Spleen (tissue), 11 donors: Measurements from ENCODE around the gene CCDC15. TPM values are rescaled to one million over a fixed set of nuclear protein-coding genes. Genes with fewer than 3 reads are reported as not detected.

Source experiments
- DNase-seq: peaks from one replicate; pipeline ENCODE4 v3.0.0-alpha.2; 2020
- H3K27ac ChIP-seq, 8 donors: fragments of 200-600 bp; sonication (generic) in 7 of 8; 1 replicate in 4 of 8; 2 replicates in 4 of 8; pipeline versions ENCODE4 v1.5.0 to v1.8.0; 2016 to 2021; ENCODE audit warnings: inconsistent platforms in 4 of 8, mild to moderate bottlenecking in 4 of 8, moderate library complexity in 1 of 8
- H3K27me3 ChIP-seq, 7 donors: fragments of 200-600 bp; sonication (generic) in 6 of 7; replicated peaks in 1 of 7; 1 replicate in 4 of 7; 2 replicates in 3 of 7; pipeline versions ENCODE4 v1.5.0 to v1.8.0; 2016 to 2021; ENCODE audit warnings: inconsistent platforms in 3 of 7, mild to moderate bottlenecking in 1 of 7
- H3K36me3 ChIP-seq, 6 donors: fragments of 200-600 bp; sonication (generic) in 5 of 6; 1 replicate in 4 of 6; 2 replicates in 2 of 6; pipeline versions ENCODE4 v1.5.0 to v1.8.0; 2016 to 2021; ENCODE audit warnings: inconsistent platforms in 2 of 6
- H3K4me1 ChIP-seq, 6 donors: fragments of 200-600 bp; sonication (generic) in 5 of 6; 1 replicate in 3 of 6; 2 replicates in 3 of 6; pipeline versions ENCODE4 v1.5.0 to v1.8.0; 2016 to 2021; ENCODE audit warnings: inconsistent platforms in 3 of 6
- H3K4me3 ChIP-seq, 8 donors: fragments of 200-600 bp; sonication (generic) in 7 of 8; 1 replicate in 4 of 8; 2 replicates in 4 of 8; pipeline versions ENCODE4 v1.5.0 to v1.8.0; 2016 to 2021; ENCODE audit warnings: inconsistent platforms in 4 of 8, mild to moderate bottlenecking in 4 of 8, moderate library complexity in 2 of 8
- H3K9me3 ChIP-seq, 8 donors: fragments of 200-600 bp; sonication (generic) in 7 of 8; 1 replicate in 4 of 8; 2 replicates in 4 of 8; pipeline versions ENCODE4 v1.5.0 to v1.8.0; 2016 to 2021; ENCODE audit warnings: inconsistent platforms in 4 of 8
- POLR2A ChIP-seq, 3 donors: fragments of 450-650 bp; IDR thresholded peaks; one replicate each; pipeline ENCODE4 v1.5.1; 2017; ENCODE audit warnings: antibody characterized with exemption in 3 of 3, mild to moderate bottlenecking in 1 of 3
- POLR2AphosphoS5 ChIP-seq, 3 donors: sonication (generic); formaldehyde crosslinking; IDR thresholded peaks; one replicate each; pipeline ENCODE4 v1.5.1; 2017; ENCODE audit warnings: antibody characterized with exemption in 3 of 3
- WGBS, 5 donors: extraction: QIAGEN DNeasy Blood & Tissue Kit in 3 of 5; methylation state at CpG; one replicate each; pipeline versions ENCODE4 v1.1.5 to v1.1.7; 2013 to 2018; 5-methylcytosine and 5-hydroxymethylcytosine counted together
- intact Hi-C: fragments of 100-400 bp; cut with DNase I; formaldehyde crosslinking; loops from one replicate; pipeline ENCODE4 v1.15.0; 2023; ENCODE audit warnings: low total_unique reads
- polyA plus RNA-seq, 3 donors: library from polyadenylated mRNA; stranded (reverse); fragments of 200-250 nt; gene quantifications; one replicate each; pipeline ENCODE4 v1.2.1, GENCODE V29; 2013
- total RNA-seq, 7 donors: library from RNA; depleted of rRNA in 3 of 7; stranded (reverse); fragments of >200 nt in 3 of 7; fragmentation: NEBNext Ultra II Directional in 4 of 7; extraction: Animal tissue kit (Norgen Biotek cat#: 25700) in 4 of 7; gene quantifications; one replicate each; pipeline versions ENCODE4 v1.1.0 to v1.2.1, GENCODE V29; 2016 to 2021
- TF ChIP-seq, protein P1 (sequence below), 11 experiments: fragments of 200-600 bp in 7 of 11; fragments of 450-650 bp in 4 of 11; sonication (generic) in 4 of 11; IDR thresholded peaks in 8 of 11; conservative IDR thresholded peaks in 3 of 11; 1 replicate in 7 of 11; 2 replicates in 4 of 11; pipeline versions ENCODE4 v1.4.0 to v1.8.0; 2016 to 2021; ENCODE audit warnings: antibody characterized with exemption in 11 of 11, inconsistent platforms in 4 of 11, mild to moderate bottlenecking in 1 of 11
- donor health status: healthy with polysubstance abuse.
- donor health status: DM: no; HTN: no; CAD: no; lungs with moderate emphysema.
- donor health status: DM: no; HTN: no; CAD: no.
- donor health status: Bipolar disorder and iron deficiency.
- donor health status: healthy.
- donor health status: DM: no; HTN: no; CAD: no.
- donor health status: DM: yes; HTN: yes; CAD: no.

The CCDC15 gene
- total and polyA plus RNA-seq, 10 donors = 0.61 to 3.6 (median 2.2) TPM

DNA sequence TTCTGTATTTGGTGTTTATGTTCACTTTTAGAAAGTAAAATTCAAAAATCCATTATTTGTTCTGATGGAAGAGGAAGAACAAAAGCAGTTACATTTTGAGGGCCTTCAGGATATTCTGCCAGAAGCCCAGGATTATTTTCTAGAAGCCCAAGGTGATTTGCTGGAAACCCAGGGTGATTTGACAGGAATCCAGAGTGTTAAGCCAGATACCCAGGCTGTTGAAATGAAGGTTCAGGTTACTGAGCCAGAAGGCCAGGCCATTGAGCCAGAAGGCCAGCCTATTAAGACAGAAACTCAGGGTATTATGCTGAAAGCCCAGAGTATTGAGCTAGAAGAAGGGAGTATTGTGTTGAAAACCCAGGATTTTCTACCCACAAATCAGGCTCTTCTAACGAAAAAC is 33.1 kb downstream of the CCDC15 start:
- Histone ChIP-seq H3K4me1 (no peaks in the 10 kb centered on the region), H3K36me3 (peaks cover 0 to 23% (median 0%) of the 10 kb centered on the region in 6 donors), H3K4me3 (no peak overlapping the region), H3K27me3 (no peaks in the 10 kb centered on the region), H3K27ac (no peak overlapping the region), H3K9me3 (peaks cover 0 to 15% (median 11%) of the 10 kb centered on the region in 8 donors)
- TF ChIP-seq, protein P1, sequence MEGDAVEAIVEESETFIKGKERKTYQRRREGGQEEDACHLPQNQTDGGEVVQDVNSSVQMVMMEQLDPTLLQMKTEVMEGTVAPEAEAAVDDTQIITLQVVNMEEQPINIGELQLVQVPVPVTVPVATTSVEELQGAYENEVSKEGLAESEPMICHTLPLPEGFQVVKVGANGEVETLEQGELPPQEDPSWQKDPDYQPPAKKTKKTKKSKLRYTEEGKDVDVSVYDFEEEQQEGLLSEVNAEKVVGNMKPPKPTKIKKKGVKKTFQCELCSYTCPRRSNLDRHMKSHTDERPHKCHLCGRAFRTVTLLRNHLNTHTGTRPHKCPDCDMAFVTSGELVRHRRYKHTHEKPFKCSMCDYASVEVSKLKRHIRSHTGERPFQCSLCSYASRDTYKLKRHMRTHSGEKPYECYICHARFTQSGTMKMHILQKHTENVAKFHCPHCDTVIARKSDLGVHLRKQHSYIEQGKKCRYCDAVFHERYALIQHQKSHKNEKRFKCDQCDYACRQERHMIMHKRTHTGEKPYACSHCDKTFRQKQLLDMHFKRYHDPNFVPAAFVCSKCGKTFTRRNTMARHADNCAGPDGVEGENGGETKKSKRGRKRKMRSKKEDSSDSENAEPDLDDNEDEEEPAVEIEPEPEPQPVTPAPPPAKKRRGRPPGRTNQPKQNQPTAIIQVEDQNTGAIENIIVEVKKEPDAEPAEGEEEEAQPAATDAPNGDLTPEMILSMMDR (IDR thresholded peaks at IDR 0.05 in 8 of 11, conservative IDR thresholded peaks at IDR 0.05 in 3 of 11) = no peak
- TF ChIP-seq POLR2A (IDR thresholded peaks at IDR 0.05) (no peak), POLR2AphosphoS5 (IDR thresholded peaks at IDR 0.05) (no peak)
- WGBS, 5 donors = 73 to 96% (median 88%) methylated on average over 1 of the region's 1 CpG
- DNase-seq = no peak
- intact Hi-C loops = no loop called here

DNA sequence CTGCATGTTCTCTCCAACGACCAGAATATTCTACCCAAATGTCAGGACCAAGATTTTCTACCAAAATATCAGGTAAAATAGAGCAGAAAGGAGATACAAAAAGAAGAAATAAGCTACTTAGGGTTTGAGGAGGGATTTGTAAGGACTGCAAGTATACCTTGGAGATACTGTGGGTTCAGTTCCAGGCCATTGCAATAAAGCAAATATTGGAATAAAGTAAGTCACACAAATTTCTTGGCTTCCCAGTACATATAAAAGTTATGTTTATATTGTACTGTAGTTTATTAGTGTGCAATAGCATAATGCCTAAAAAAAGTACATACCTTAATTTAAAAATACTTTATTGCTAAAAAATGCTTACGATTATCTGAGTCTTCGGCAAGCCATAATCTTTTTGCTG is 34.1 kb downstream of the CCDC15 start:
- no peak overlapping the region for H3K27ac ChIP-seq
- H3K27me3 ChIP-seq = no peaks in the 10 kb centered on the region
- TF ChIP-seq POLR2AphosphoS5 (IDR thresholded peaks at IDR 0.05) (no peak), POLR2A (IDR thresholded peaks at IDR 0.05) (no peak)
- TF ChIP-seq, protein P1 (IDR thresholded peaks at IDR 0.05 in 8 of 11, conservative IDR thresholded peaks at IDR 0.05 in 3 of 11) = no peak
- peaks cover 0 to 23% (median 0%) of the 10 kb centered on the region in 6 donors for H3K36me3 ChIP-seq
- H3K4me3 ChIP-seq = no peak overlapping the region
- no peaks in the 10 kb centered on the region for H3K4me1 ChIP-seq
- peaks cover 0 to 5% (median 2%) of the 10 kb centered on the region in 8 donors for H3K9me3 ChIP-seq
- intact Hi-C loops = no loop called here
- WGBS, 5 donors = 87 to 97% (median 96%) methylated on average over 3 of the region's 3 CpGs
- no peak for DNase-seq

DNA sequence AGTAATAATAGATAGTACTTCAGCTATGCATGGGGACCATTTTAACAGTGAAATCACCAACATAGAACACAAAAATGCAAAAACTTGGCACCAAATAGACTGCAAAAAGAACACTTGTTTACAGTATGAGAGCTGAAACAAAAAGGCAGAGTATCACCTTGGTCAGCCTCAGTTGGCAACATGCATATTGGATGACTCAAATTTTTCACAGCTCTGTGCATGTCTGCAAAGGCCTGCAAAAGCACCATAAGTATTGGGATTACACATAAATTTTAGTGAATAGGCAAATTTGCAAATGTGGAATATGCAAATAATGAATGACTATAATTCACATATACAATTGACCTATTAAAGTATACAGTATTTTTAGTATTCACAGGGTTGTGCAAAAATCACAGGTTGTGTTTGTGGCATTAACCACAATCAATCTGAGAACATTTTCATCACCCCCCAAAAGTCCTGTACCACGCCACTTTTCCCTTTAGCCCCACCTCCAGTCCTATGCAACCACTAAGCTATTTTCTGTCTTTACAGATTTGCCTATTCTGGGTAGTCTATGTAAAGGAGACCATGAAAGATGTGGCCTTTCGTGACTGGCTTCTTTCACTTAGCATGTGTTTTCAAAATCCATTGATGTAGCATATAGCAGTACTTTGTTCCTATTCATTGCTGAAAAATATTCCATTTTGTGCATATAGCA is 47.2 kb downstream of the CCDC15 start:
- TF ChIP-seq POLR2AphosphoS5 (IDR thresholded peaks at IDR 0.05) (no peak), POLR2A (IDR thresholded peaks at IDR 0.05) (no peak)
- TF ChIP-seq, protein P1 (IDR thresholded peaks at IDR 0.05 in 8 of 11, conservative IDR thresholded peaks at IDR 0.05 in 3 of 11) = no peak
- peaks cover 0 to 24% (median 4%) of the 10 kb centered on the region in 6 donors for H3K36me3 ChIP-seq
- H3K27me3 ChIP-seq = no peaks in the 10 kb centered on the region
- intact Hi-C loops = no loop called here
- no peaks in the 10 kb centered on the region for H3K4me1 ChIP-seq
- H3K4me3 ChIP-seq = no peak overlapping the region
- H3K27ac ChIP-seq = no peak overlapping the region
- DNase-seq = no peak
- peaks cover 3 to 30% (median 18%) of the 10 kb centered on the region in 8 donors for H3K9me3 ChIP-seq
- 91 to 97% (median 95%) methylated on average over 2 of the region's 2 CpGs for WGBS, 5 donors

- no peak for DNase-seq
- 88 to 99% (median 94%) methylated on average over 2 of the region's 2 CpGs for WGBS, 5 donors
- Histone ChIP-seq H3K4me3 (no peak overlapping the region), H3K4me1 (no peaks in the 10 kb centered on the region), H3K9me3 (peaks cover 3 to 36% (median 24%) of the 10 kb centered on the region in 8 donors), H3K36me3 (peaks cover 0 to 30% (median 4%) of the 10 kb centered on the region in 6 donors), H3K27me3 (no peaks in the 10 kb centered on the region), H3K27ac (no peak overlapping the region)
- TF ChIP-seq POLR2AphosphoS5 (IDR thresholded peaks at IDR 0.05) = no peak
- TF ChIP-seq, protein P1 (IDR thresholded peaks at IDR 0.05 in 8 of 11, conservative IDR thresholded peaks at IDR 0.05 in 3 of 11) = no peak
- TF ChIP-seq POLR2A (IDR thresholded peaks at IDR 0.05) = no peak
- intact Hi-C loops = no loop called here
Measured at GRCh38 chr11:125001849-125002248, 47.8 kb downstream of the CCDC15 start.
